ENCODE results near the gene RTEL1. TPM values are rescaled to one million over a fixed set of nuclear protein-coding genes. Genes with fewer than 3 reads are reported as not detected.
A peak's percentile ranks its signal among the peaks of the same experiment; 100 is the strongest.
"Not testable (repeated sequence)": the region's sequence is repeated elsewhere in the genome, so short reads cannot be mapped to it uniquely, and the experiment has no call there.

RTEL1 gene, protein sequence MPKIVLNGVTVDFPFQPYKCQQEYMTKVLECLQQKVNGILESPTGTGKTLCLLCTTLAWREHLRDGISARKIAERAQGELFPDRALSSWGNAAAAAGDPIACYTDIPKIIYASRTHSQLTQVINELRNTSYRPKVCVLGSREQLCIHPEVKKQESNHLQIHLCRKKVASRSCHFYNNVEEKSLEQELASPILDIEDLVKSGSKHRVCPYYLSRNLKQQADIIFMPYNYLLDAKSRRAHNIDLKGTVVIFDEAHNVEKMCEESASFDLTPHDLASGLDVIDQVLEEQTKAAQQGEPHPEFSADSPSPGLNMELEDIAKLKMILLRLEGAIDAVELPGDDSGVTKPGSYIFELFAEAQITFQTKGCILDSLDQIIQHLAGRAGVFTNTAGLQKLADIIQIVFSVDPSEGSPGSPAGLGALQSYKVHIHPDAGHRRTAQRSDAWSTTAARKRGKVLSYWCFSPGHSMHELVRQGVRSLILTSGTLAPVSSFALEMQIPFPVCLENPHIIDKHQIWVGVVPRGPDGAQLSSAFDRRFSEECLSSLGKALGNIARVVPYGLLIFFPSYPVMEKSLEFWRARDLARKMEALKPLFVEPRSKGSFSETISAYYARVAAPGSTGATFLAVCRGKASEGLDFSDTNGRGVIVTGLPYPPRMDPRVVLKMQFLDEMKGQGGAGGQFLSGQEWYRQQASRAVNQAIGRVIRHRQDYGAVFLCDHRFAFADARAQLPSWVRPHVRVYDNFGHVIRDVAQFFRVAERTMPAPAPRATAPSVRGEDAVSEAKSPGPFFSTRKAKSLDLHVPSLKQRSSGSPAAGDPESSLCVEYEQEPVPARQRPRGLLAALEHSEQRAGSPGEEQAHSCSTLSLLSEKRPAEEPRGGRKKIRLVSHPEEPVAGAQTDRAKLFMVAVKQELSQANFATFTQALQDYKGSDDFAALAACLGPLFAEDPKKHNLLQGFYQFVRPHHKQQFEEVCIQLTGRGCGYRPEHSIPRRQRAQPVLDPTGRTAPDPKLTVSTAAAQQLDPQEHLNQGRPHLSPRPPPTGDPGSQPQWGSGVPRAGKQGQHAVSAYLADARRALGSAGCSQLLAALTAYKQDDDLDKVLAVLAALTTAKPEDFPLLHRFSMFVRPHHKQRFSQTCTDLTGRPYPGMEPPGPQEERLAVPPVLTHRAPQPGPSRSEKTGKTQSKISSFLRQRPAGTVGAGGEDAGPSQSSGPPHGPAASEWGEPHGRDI (N-terminal part only)
- total RNA-seq = 10 to 100 TPM; 49.8 to 54.3 TPM

DNA sequence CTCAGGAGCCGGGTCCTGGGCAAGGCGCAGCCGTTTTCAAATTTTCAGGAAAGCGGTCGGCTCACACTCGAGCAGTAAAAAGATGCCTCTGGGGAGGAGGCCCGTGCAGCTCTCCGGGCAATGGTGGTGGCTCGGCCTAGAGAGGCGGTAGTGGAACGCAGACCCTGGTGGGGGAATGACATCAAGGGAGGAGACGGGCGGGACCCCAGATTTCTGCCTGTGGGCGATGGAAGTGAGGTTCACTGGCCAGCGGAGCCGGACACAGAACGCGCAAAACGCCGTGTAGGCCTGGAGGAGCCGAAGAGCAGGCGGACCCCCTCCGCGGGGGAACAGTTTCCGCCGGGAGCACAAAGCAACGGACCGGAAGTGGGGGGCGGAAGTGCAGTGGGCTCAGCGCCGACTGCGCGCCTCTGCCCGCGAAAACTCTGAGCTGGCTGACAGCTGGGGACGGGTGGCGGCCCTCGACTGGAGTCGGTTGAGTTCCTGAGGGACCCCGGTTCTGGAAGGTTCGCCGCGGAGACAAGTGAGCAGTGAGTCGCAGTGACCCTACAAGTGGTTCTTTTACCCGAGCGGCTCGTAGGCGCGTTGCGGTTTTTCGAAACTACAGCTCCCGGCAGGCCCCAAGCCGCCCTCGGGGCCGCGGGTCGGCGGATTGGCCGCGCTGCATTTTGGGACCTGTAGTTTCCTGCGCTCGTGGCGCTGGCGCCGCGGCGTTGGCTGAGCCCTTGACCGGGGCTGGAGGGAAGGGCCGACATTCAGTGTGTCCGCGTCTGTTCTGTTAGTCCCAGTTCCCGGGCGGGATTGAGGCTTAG is at the start of gene RTEL1:
TSS of gene RTEL1 (plus strand) at position 376 of the 812 bp plus-strand sequence. CDS start 1,091 bp downstream, outside the sequence.
- CTCF ChIA-PET = interaction anchor here (0.7 to 1.8 kb wide), 9 partner anchors 8 to 463 kb away, joined by 3 to 18 read pairs (median 4); partner anchors contain the start of genes ARFRP1, GMEB2, PPDPF and PTK6
- peaks cover 41% of the 10 kb centered on the region for H3K4me1 Mint-ChIP-seq (ENCODE audit: low read depth)
- DNase-seq (peak; percentile 89), ATAC-seq (peak; percentile 87)
- H3K4me3 Mint-ChIP-seq = peak within 1 kb of the TSS; percentile 97
- no peaks in the 10 kb centered on the region for H3K9me3 Mint-ChIP-seq (ENCODE audit: insufficient read depth)
- POLR2A ChIA-PET = interaction anchor here (0.6 to 1.5 kb wide), 15 partner anchors 10 to 427 kb away, joined by 3 to 19 read pairs (median 3); partner anchors contain the start of genes ARFRP1, GMEB2, HELZ2 and TPD52L2
- no peaks in the 10 kb centered on the region for H3K27me3 Mint-ChIP-seq (ENCODE audit: low read depth)
- H3K27ac Mint-ChIP-seq = peak within 1 kb of the TSS; percentile 94
- peaks cover 11% of the 10 kb centered on the region for H3K36me3 Mint-ChIP-seq (ENCODE audit: low read depth)

GRCh38 chr20:63610581-63611435 is 47.3 kb upstream of the RTEL1 start:
- peaks cover 6% of the 10 kb centered on the region for H3K4me1 Mint-ChIP-seq (ENCODE audit: low read depth)
- no peak for ATAC-seq
- DNase-seq = no peak
- H3K4me3 Mint-ChIP-seq = no peak overlapping the region
- peaks cover 13% of the 10 kb centered on the region for H3K36me3 Mint-ChIP-seq (ENCODE audit: low read depth)
- ChIA-PET POLR2A (interaction anchor here (1.4 kb wide), 1 partner anchor 10 kb away, joined by 3 read pairs; no protein-coding TSS in a partner anchor), CTCF (no interaction called here)
- no peaks in the 10 kb centered on the region for H3K9me3 Mint-ChIP-seq (ENCODE audit: insufficient read depth)
- no peak overlapping the region for H3K27ac Mint-ChIP-seq
- no peaks in the 10 kb centered on the region for H3K27me3 Mint-ChIP-seq (ENCODE audit: low read depth)

- Mint-ChIP-seq H3K9me3 (ENCODE audit: insufficient read depth) (no peaks in the 10 kb centered on the region), H3K4me3 (no peak overlapping the region), H3K4me1 (ENCODE audit: low read depth) (peaks cover 3% of the 10 kb centered on the region), H3K27me3 (ENCODE audit: low read depth) (no peaks in the 10 kb centered on the region), H3K36me3 (ENCODE audit: low read depth) (peaks cover 17% of the 10 kb centered on the region), H3K27ac (no peak overlapping the region)
- ATAC-seq = no peak
- POLR2A ChIA-PET = interaction anchor here (1.4 kb wide), 1 partner anchor 9 kb away, joined by 3 read pairs; no protein-coding TSS in a partner anchor
- DNase-seq = no peak
- CTCF ChIA-PET = no interaction called here
Measured at GRCh38 chr20:63611646-63612045, 46.5 kb upstream of the RTEL1 start.

- POLR2A ChIA-PET = interaction anchor here (1.4 kb wide), 1 partner anchor 9 kb away, joined by 3 read pairs; no protein-coding TSS in a partner anchor
- Mint-ChIP-seq H3K27ac (no peak overlapping the region), H3K4me1 (ENCODE audit: low read depth) (peaks cover 3% of the 10 kb centered on the region)
Measured at GRCh38 chr20:63612276-63612931, 45.7 kb upstream of the RTEL1 start.

GRCh38 chr20:63613863-63614594 is 44.1 kb upstream of the RTEL1 start:
- not testable (repeated sequence) for ATAC-seq

More at GRCh38 chr20:63612276-63612931, 45.7 kb upstream of the RTEL1 start:
- Mint-ChIP-seq H3K9me3 (ENCODE audit: insufficient read depth) (no peaks in the 10 kb centered on the region), H3K4me3 (no peak overlapping the region), H3K27me3 (ENCODE audit: low read depth) (no peaks in the 10 kb centered on the region), H3K36me3 (ENCODE audit: low read depth) (peaks cover 21% of the 10 kb centered on the region)
- ATAC-seq (no peak), DNase-seq (no peak)
- CTCF ChIA-PET = interaction anchor here (2.3 kb wide), 1 partner anchor 30 kb away, joined by 8 read pairs; no protein-coding TSS in a partner anchor

DNA sequence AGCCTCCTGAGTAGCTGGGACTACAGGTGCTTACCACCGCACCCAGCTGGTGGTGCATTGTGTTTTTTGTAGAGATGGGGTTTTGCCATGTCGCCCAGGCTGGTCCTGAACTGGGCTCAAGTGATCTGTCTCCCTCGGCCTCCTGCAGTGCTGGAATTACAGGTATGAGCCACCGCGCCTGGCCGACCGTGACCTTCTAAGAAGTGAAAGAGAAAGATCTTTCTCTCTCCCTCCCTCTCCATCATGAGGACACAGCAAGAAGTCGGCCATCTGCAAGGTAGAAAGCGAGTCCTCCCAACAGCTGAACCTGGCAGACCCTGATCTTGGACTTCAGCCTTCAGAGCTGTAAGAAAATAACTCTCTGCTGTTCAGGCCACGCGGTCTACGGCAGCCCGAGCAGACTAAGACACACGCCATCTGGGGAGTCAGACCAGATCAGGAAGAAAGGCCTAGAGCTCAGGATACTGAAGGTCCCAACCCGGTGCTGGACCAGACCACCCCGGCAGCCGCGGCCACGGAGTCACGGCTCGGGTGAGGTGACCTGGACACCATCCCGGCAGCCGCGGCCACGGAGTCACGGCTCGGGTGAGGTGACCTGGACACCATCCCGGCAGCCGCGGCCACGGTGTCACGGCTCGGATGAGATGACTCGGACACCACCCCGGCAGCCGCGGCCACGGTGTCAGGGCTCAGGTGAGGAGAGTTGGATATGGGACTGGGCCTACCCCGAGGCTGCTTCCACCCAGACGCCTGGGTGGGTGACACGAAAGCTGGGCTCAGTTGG is 40.8 kb upstream of the RTEL1 start:
- Mint-ChIP-seq H3K9me3 (ENCODE audit: insufficient read depth) (no peaks in the 10 kb centered on the region), H3K27ac (no peak overlapping the region), H3K4me1 (ENCODE audit: low read depth) (peaks cover 3% of the 10 kb centered on the region), H3K36me3 (ENCODE audit: low read depth) (peaks cover 30% of the 10 kb centered on the region), H3K4me3 (no peak overlapping the region), H3K27me3 (ENCODE audit: low read depth) (no peaks in the 10 kb centered on the region)
- ATAC-seq (no peak), DNase-seq (no peak)
- ChIA-PET CTCF (interaction anchor here (1.4 to 1.6 kb wide), 2 partner anchors 24 to 394 kb away, joined by 4 to 5 read pairs; no protein-coding TSS in a partner anchor), POLR2A (no interaction called here)

More at GRCh38 chr20:63613863-63614594, 44.1 kb upstream of the RTEL1 start:
- H3K27ac Mint-ChIP-seq; H3K9me3 Mint-ChIP-seq (ENCODE audit: insufficient read depth); DNase-seq; POLR2A ChIA-PET; H3K4me1 Mint-ChIP-seq (ENCODE audit: low read depth); H3K4me3 Mint-ChIP-seq; H3K27me3 Mint-ChIP-seq (ENCODE audit: low read depth): not testable (repeated sequence)
- peaks cover 29% of the 10 kb centered on the region for H3K36me3 Mint-ChIP-seq (ENCODE audit: low read depth)
- CTCF ChIA-PET = interaction anchor here (1.1 to 2.3 kb wide), 2 partner anchors 20 to 28 kb away, joined by 3 to 8 read pairs; no protein-coding TSS in a partner anchor

DNA sequence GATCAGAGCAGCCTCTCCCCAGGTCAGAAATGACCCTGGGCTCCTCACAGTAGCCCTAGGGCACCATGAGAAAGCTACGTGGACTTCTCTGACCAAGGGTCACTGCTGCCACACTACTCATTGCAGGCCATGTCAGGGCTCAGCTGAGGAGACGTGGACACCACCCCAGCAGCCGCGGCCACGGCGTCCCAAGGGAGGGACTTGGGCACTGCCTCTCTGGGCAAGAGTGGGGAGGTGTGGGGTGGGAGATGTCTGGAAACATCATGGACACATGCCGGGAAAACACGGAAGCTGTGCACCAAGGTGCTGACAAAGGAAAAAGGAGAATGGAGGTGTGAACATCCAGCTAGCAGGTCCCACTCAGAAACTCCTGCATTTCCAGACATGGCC is 40.2 kb upstream of the RTEL1 start:
- ATAC-seq (no peak), DNase-seq (no peak)
- CTCF ChIA-PET = interaction anchor here (1.4 kb wide), 1 partner anchor 394 kb away, joined by 4 read pairs; no protein-coding TSS in a partner anchor
- POLR2A ChIA-PET = interaction anchor here (0.6 kb wide), 1 partner anchor 365 kb away, joined by 3 read pairs; no protein-coding TSS in a partner anchor
- H3K27ac Mint-ChIP-seq = no peak overlapping the region
- no peaks in the 10 kb centered on the region for H3K9me3 Mint-ChIP-seq (ENCODE audit: insufficient read depth)
- no peaks in the 10 kb centered on the region for H3K27me3 Mint-ChIP-seq (ENCODE audit: low read depth)
- no peak overlapping the region for H3K4me3 Mint-ChIP-seq
- peaks cover 6% of the 10 kb centered on the region for H3K4me1 Mint-ChIP-seq (ENCODE audit: low read depth)
- H3K36me3 Mint-ChIP-seq (ENCODE audit: low read depth) = peaks cover 31% of the 10 kb centered on the region

DNA sequence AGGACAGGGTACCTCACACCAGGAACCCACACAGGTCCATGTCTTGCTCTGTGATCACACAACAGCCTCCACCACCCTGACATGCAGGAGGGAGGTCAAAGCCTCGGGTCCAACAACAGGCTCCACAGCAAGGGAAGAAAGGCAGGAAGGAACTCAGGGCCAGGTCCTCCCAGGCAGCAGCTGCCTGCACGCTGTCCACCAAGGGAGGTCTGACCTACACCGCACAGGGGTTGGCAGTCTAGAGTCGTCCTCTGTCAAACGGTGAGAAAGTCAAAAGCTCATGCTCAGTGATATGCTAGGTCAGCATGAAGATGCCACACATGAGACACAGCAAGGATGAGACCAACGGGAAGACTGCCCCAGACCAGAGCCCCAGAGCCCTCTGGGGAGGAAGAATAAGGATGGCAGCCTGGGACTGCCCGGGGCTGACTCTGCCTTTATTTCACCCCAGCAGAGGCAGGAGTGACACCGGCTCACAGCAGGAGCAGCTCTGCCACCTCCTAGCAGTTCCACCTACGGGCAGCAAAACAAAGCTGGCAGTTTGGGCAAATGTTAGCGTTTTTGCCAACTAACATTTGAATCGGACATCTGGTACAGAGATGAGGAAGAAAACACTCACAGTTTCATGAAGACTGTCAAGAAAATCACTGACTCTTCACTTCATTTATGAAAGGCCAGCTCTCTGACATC is 39.7 kb upstream of the RTEL1 start:
- peaks cover 32% of the 10 kb centered on the region for H3K36me3 Mint-ChIP-seq (ENCODE audit: low read depth)
- no peaks in the 10 kb centered on the region for H3K9me3 Mint-ChIP-seq (ENCODE audit: insufficient read depth)
- H3K4me1 Mint-ChIP-seq (ENCODE audit: low read depth) = peaks cover 3% of the 10 kb centered on the region
- ChIA-PET POLR2A (interaction anchor here (0.6 kb wide), 1 partner anchor 364 kb away, joined by 3 read pairs; no protein-coding TSS in a partner anchor), CTCF (interaction anchor here (1.4 kb wide), 1 partner anchor 395 kb away, joined by 4 read pairs; no protein-coding TSS in a partner anchor)
- no peak for ATAC-seq
- no peak overlapping the region for H3K27ac Mint-ChIP-seq
- DNase-seq = no peak
- no peaks in the 10 kb centered on the region for H3K27me3 Mint-ChIP-seq (ENCODE audit: low read depth)
- H3K4me3 Mint-ChIP-seq = no peak overlapping the region
